22Rv1 (cell line): ENCODE results near the gene SDHAF1.

Experiments
- ZFX ChIP-seq: fragments of 450-650 bp; IDR thresholded peaks from 2 replicates; pipeline ENCODE4 v1.6.1; 2017; ENCODE audit warnings: antibody characterized with exemption, borderline replicate concordance
- TF ChIP-seq, protein P1 (sequence below): fragments of 450-650 bp; IDR thresholded peaks from 2 replicates; pipeline ENCODE4 v1.5.1; 2017; ENCODE audit warnings: mild to moderate bottlenecking

DNA sequence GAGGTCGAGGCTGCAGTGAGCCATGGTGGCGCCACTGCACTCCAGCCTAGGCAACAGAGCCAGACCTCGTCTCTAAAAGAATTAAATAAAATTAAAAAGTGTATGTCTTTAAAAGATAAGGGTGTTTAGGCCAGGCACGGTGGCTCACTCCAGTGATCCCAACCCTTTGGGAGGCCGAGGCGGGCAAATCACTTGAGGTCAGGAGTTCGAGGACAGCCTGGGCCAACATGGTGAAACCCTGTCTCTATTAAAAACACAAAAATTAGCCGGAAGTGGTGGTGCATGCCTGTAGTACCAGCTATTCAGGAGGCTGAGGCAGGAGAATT, 7.5 kb upstream of the SDHAF1 start:
- TF ChIP-seq, protein P1, sequence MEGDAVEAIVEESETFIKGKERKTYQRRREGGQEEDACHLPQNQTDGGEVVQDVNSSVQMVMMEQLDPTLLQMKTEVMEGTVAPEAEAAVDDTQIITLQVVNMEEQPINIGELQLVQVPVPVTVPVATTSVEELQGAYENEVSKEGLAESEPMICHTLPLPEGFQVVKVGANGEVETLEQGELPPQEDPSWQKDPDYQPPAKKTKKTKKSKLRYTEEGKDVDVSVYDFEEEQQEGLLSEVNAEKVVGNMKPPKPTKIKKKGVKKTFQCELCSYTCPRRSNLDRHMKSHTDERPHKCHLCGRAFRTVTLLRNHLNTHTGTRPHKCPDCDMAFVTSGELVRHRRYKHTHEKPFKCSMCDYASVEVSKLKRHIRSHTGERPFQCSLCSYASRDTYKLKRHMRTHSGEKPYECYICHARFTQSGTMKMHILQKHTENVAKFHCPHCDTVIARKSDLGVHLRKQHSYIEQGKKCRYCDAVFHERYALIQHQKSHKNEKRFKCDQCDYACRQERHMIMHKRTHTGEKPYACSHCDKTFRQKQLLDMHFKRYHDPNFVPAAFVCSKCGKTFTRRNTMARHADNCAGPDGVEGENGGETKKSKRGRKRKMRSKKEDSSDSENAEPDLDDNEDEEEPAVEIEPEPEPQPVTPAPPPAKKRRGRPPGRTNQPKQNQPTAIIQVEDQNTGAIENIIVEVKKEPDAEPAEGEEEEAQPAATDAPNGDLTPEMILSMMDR: peak; percentile 58
- TF ChIP-seq ZFX: no peak
